Fibroblast of pulmonary artery (primary cell): ENCODE results near the gene QKI.
"Not testable (repeated sequence)": the region's sequence is repeated elsewhere in the genome, so short reads cannot be mapped to it uniquely, and the experiment has no call there.

Experiments
- DNase-seq: peaks from one replicate; pipeline ENCODE4 v3.0.0-alpha.2; 2010; ENCODE audit warnings: low read depth
- H3K4me3 ChIP-seq: replicated peaks from 2 replicates; pipeline ENCODE4 v1.5.1; 2011; ENCODE audit warnings: low read depth, mild to moderate bottlenecking, control low read depth, low read length, moderate library complexity
- CTCF ChIP-seq: IDR thresholded peaks from 2 replicates; pipeline ENCODE4 v1.5.1; 2011; ENCODE audit warnings: mild to moderate bottlenecking, control low read depth, low read length, inconsistent platforms; ENCODE audit errors: missing control alignments

Gene QKI

GRCh38 chr6:163438298-163438939 is 23.9 kb downstream of the QKI start:
- no peak for DNase-seq
- no peak overlapping the region for H3K4me3 ChIP-seq
- TF ChIP-seq CTCF: no peak

- H3K4me3 ChIP-seq: no peak overlapping the region
- DNase-seq: no peak
- TF ChIP-seq CTCF: no peak
These were observed 24.4 kb downstream of the QKI start for GRCh38 chr6:163438940-163439335.

GRCh38 chr6:163439390-163439789 is 24.9 kb downstream of the QKI start:
- not testable (repeated sequence) for H3K4me3 ChIP-seq, DNase-seq

GRCh38 chr6:163439997-163440396 is 25.5 kb downstream of the QKI start:
- no peak for TF ChIP-seq CTCF
- DNase-seq: no peak

GRCh38 chr6:163442336-163442735 is 27.8 kb downstream of the QKI start:
- TF ChIP-seq CTCF: no peak
- no peak for DNase-seq
- no peak overlapping the region for H3K4me3 ChIP-seq

More at GRCh38 chr6:163439997-163440396, 25.5 kb downstream of the QKI start:
- H3K4me3 ChIP-seq: no peak overlapping the region

GRCh38 chr6:163444077-163444476 is 29.6 kb downstream of the QKI start:
- no peak for DNase-seq
- H3K4me3 ChIP-seq: no peak overlapping the region
- peak; percentile 13 for TF ChIP-seq CTCF

- no peak for TF ChIP-seq CTCF
- DNase-seq: no peak
- no peak overlapping the region for H3K4me3 ChIP-seq
These were observed 32.0 kb downstream of the QKI start for GRCh38 chr6:163446549-163446948.
